T-helper 2 cell treated with Interferon-gamma antibody and Interleukin-4, amounts not matched to agents 5 μg/mL and 100 μg/mL, for 36 hours (primary cell): Measurements from ENCODE around the gene DNAAF3.
"Not testable (repeated sequence)": the region's sequence is repeated elsewhere in the genome, so short reads cannot be mapped to it uniquely, and the experiment has no call there.

ENCODE experiments used
- DNase-seq: peaks from one replicate; pipeline ENCODE4 v3.0.0; 2021; ENCODE audit warnings: low spot score
- H3K27ac Mint-ChIP-seq: one replicate; pipeline ENCODE4 v1.8.0; 2021; ENCODE audit warnings: mild to moderate bottlenecking, mixed read lengths
- H3K27me3 Mint-ChIP-seq: one replicate; pipeline ENCODE4 v1.8.0; 2021; ENCODE audit warnings: low read depth, mixed read lengths
- H3K36me3 Mint-ChIP-seq: one replicate; pipeline ENCODE4 v1.8.0; 2021; ENCODE audit warnings: low read depth, mixed read lengths
- H3K4me1 Mint-ChIP-seq: one replicate; pipeline ENCODE4 v1.8.0; 2021; ENCODE audit warnings: low read depth, mixed read lengths
- H3K4me3 Mint-ChIP-seq: one replicate; pipeline ENCODE4 v1.8.0; 2022; ENCODE audit warnings: mild to moderate bottlenecking, moderate library complexity, mixed read lengths
- H3K9me3 Mint-ChIP-seq: one replicate; pipeline ENCODE4 v1.8.0; 2021; ENCODE audit warnings: mixed read lengths

Gene DNAAF3

GRCh38 chr19:55188625-55189024, 22.2 kb upstream of the DNAAF3 start:
- Mint-ChIP-seq H3K27me3 (no peaks in the 10 kb centered on the region), H3K4me1 (peaks cover 6% of the 10 kb centered on the region), H3K9me3 (no peaks in the 10 kb centered on the region), H3K36me3 (no peaks in the 10 kb centered on the region), H3K27ac (no peak overlapping the region), H3K4me3 (peak overlapping the region; percentile 45)
- DNase-seq: no peak

GRCh38 chr19:55186080-55186479, 19.7 kb upstream of the DNAAF3 start:
- Mint-ChIP-seq H3K9me3 (no peaks in the 10 kb centered on the region), H3K4me1 (peaks cover 6% of the 10 kb centered on the region), H3K4me3 (no peak overlapping the region), H3K36me3 (no peaks in the 10 kb centered on the region), H3K27me3 (peaks cover under 1% of the 10 kb centered on the region), H3K27ac (no peak overlapping the region)
- DNase-seq: no peak

- H3K4me3 Mint-ChIP-seq: no peak overlapping the region
Measured at GRCh38 chr19:55181740-55182139, 15.3 kb upstream of the DNAAF3 start.

GRCh38 chr19:55179606-55180484, 13.4 kb upstream of the DNAAF3 start, which contains the start of gene SYT5:
Gene SYT5 (minus strand): TSS chr19:55180289. CDS start chr19:55179041, 1,248 bp downstream.
- Mint-ChIP-seq H3K9me3 (no peaks in the 10 kb centered on the region), H3K27me3 (peaks cover 33% of the 10 kb centered on the region), H3K36me3 (no peaks in the 10 kb centered on the region), H3K27ac (peak within 1 kb of the TSS; percentile 67), H3K4me1 (peaks cover 10% of the 10 kb centered on the region), H3K4me3 (peak within 1 kb of the TSS; percentile 77)
- DNase-seq: peak; percentile 71

More at GRCh38 chr19:55181740-55182139, 15.3 kb upstream of the DNAAF3 start:
- H3K27me3 Mint-ChIP-seq: peaks cover 24% of the 10 kb centered on the region
- no peak overlapping the region for H3K27ac Mint-ChIP-seq
- no peaks in the 10 kb centered on the region for H3K9me3 Mint-ChIP-seq
- H3K4me1 Mint-ChIP-seq: peaks cover 10% of the 10 kb centered on the region
- no peak for DNase-seq
- no peaks in the 10 kb centered on the region for H3K36me3 Mint-ChIP-seq

- Mint-ChIP-seq H3K36me3 (no peaks in the 10 kb centered on the region), H3K9me3 (no peaks in the 10 kb centered on the region), H3K4me3 (peak overlapping the region; percentile 77), H3K4me1 (peaks cover 14% of the 10 kb centered on the region), H3K27me3 (peaks cover 41% of the 10 kb centered on the region), H3K27ac (peak overlapping the region; percentile 67)
- DNase-seq: peak; percentile 83
Measured at GRCh38 chr19:55178781-55179599, 12.6 kb upstream of the DNAAF3 start.

DNA sequence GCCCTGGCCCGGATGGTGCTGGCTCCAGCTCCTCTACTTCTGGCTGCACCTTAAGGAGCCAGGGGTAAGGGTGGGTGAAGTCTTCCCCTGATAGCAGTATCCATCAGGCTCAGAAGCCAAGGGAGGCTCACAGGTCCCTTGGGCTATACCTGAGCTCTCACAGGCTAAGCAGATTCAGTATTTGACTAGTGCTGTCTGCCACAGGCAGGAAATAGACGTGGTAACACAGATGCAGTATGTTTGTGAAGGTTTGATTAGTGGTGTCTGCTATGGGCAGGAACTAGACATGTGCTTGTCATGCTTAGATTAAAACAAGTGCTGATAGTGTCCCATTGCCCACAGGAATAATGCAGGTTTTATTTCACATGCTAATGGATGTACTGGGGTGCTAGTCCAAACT, 9.7 kb upstream of the DNAAF3 start:
- no peak for DNase-seq
- no peak overlapping the region for H3K27ac Mint-ChIP-seq
- no peaks in the 10 kb centered on the region for H3K9me3 Mint-ChIP-seq
- peaks cover 69% of the 10 kb centered on the region for H3K27me3 Mint-ChIP-seq
- H3K4me3 Mint-ChIP-seq: no peak overlapping the region
- peaks cover 22% of the 10 kb centered on the region for H3K4me1 Mint-ChIP-seq
- no peaks in the 10 kb centered on the region for H3K36me3 Mint-ChIP-seq

- no peak for DNase-seq
- Mint-ChIP-seq H3K27me3 (peaks cover 70% of the 10 kb centered on the region), H3K4me3 (no peak overlapping the region), H3K9me3 (no peaks in the 10 kb centered on the region), H3K36me3 (no peaks in the 10 kb centered on the region), H3K4me1 (peaks cover 20% of the 10 kb centered on the region), H3K27ac (no peak overlapping the region)
Measured at GRCh38 chr19:55175117-55175867, 8.9 kb upstream of the DNAAF3 start.

DNA sequence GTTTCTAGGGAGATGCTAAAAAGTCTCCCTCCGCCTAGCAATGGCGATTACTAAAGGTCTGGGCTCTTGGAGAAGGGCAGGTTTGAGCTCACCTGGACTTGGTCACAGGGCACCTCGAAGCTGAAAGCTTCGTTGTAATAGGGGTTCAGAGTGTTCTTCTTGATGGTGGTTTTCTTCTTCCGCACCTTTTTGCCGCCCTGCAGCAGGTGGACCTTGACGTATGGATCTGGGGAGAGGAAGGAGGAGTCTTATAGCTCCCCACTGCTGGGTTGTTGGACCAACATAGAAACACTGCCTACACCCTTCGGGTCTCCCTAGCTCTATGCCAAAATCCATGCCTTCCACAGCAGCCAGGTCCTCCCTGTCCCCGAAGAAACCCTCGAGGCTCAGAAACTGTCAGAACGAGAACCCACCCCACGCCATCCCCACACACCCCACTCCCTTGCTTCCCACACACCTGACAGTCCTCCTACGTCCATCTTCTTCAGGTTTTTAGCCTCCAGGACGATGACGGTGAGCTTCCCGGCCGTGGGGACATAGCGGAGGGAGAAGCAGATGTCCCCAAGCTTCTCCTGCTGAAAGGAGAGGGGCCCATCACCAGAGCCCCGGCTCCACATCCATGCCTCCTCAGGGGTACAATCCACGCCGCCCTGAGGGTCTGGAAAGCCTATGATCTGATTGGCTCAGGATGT, 8.2 kb upstream of the DNAAF3 start:
- no peaks in the 10 kb centered on the region for H3K9me3 Mint-ChIP-seq
- no peak for DNase-seq
- peaks cover 15% of the 10 kb centered on the region for H3K4me1 Mint-ChIP-seq
- no peaks in the 10 kb centered on the region for H3K36me3 Mint-ChIP-seq
- peaks cover 68% of the 10 kb centered on the region for H3K27me3 Mint-ChIP-seq
- H3K27ac Mint-ChIP-seq: no peak overlapping the region
- peak overlapping the region; percentile 73 for H3K4me3 Mint-ChIP-seq

DNA sequence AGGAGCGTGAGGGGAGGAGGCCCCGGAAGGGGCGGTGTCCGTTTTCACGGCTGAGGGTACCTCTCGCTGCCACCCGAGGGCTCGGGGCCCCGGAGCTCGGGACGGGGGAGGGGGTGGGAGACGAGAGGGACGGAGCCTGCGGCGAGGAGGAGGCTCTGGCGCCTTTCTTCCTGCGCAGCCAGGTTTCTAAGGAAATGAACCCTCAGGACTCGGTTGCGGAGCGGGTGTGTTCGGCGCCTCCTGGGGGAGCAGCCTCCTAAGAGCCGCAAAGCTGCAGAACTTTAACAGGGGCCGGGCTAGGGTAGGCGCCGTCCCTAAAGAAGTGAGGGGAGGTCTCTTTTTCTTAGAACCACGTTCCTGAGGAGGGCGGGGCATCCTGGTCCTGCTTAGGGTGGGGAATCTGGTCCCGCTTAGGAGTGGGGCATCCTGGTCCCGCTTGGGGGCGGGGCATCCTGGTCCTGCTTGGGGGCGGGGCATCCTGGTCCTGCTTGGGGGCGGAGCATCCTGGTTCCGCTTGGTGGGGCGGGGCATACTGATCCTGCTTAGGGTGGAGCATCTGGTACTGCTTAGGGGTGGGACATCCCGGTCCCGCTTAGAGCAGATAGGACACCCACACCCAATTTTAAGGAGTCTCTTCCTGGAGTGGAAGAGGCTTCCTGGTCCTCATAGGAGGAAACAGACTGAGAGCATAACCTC, 7.4 kb upstream of the DNAAF3 start:
- Mint-ChIP-seq H3K36me3 (no peaks in the 10 kb centered on the region), H3K4me3 (peak overlapping the region; percentile 73), H3K9me3 (no peaks in the 10 kb centered on the region), H3K4me1 (peaks cover 14% of the 10 kb centered on the region), H3K27ac (no peak overlapping the region), H3K27me3 (peaks cover 69% of the 10 kb centered on the region)
- DNase-seq: peak; percentile 29

DNA sequence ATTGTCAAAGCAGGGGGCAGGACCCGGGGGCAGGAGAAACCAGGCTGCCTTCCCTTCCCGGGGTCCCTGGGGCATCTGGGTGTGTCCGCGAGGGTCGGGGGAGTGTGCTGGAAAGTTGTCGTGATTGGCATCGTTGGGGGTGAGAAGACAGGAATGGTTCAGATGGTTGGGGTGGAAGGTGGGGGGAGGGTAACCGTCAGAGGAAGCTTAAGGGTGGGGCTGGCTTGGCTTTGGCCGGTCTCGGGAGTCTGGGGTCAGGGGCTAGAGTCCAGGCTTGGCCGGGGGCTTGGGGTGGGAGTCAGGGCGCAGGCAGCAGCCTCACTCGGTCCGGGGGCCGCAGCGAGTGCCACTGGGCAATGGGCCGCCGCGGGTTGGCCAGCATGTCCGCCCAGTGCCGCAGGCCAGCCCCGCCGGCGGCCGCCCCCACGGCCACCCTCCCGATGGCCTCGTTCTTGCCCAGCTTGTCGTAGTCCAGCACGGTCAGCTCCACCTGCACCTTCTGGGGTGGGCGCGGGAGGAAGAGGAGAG, 6.8 kb upstream of the DNAAF3 start:
- no peaks in the 10 kb centered on the region for H3K9me3 Mint-ChIP-seq
- peaks cover 14% of the 10 kb centered on the region for H3K4me1 Mint-ChIP-seq
- H3K36me3 Mint-ChIP-seq: no peaks in the 10 kb centered on the region
- no peak for DNase-seq
- no peak overlapping the region for H3K27ac Mint-ChIP-seq
- H3K4me3 Mint-ChIP-seq: peak overlapping the region; percentile 73
- H3K27me3 Mint-ChIP-seq: peaks cover 67% of the 10 kb centered on the region

- Mint-ChIP-seq H3K27ac (no peak overlapping the region), H3K36me3 (no peaks in the 10 kb centered on the region), H3K4me3 (peak overlapping the region; percentile 67), H3K9me3 (no peaks in the 10 kb centered on the region), H3K27me3 (peaks cover 70% of the 10 kb centered on the region), H3K4me1 (peaks cover 14% of the 10 kb centered on the region)
- DNase-seq: no peak
Measured at GRCh38 chr19:55172741-55173140, 6.3 kb upstream of the DNAAF3 start.

DNA sequence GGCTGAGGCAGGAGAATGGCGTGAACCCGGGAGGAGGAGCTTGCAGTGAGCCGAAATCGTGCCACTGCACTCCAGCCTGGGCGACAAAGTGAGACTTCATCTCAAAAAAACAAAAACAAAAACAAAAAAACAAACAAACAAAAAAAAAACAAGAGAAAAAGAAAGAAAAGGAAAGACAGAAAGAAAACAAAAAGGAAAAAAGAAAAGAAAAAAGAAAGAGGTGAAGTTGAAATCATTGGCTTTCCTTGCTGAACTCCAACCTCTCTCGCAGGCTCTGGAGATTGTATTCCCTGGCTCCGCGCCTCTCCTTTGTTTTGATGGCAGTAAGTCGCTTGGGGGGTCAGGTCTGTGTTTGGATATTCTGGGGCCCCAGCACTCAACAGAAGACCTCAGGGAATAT, 5.9 kb upstream of the DNAAF3 start:
- H3K36me3 Mint-ChIP-seq, H3K27ac Mint-ChIP-seq, DNase-seq, H3K9me3 Mint-ChIP-seq: not testable (repeated sequence)
- Mint-ChIP-seq H3K27me3 (peaks cover 73% of the 10 kb centered on the region), H3K4me1 (peaks cover 14% of the 10 kb centered on the region), H3K4me3 (peak overlapping the region; percentile 67)
